IPS DF 4.7 (cell line): ENCODE results near the gene CENPF.

ENCODE experiments used
- DNase-seq: peaks from one replicate; pipeline ENCODE4 v3.0.0-alpha.2; 2013; ENCODE audit warnings: low spot score; ENCODE audit errors: extremely low read depth

CENPF gene

DNA sequence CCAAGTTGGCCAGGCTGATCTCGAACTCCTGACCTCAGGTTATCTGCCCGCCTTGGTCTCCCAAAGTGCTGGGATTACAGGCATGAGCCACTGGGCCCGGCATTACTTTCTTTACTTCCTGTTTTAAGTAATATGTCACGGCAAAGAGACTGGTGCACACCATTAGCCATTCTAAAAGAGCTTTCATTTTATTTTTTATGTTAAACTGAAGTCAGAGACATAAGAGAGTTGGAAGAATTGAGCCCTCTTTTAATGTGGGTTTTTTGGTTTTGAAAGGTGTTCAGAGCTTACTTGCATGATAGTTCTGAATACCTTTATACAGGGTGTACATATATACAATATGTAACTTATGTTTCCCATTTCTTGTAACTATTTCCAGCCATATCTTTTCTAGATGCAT, 14.3 kb downstream of the CENPF start:
- no peak for DNase-seq

- DNase-seq, result no peak
Measured at GRCh38 chr1:214617843-214618242, 14.8 kb downstream of the CENPF start.

- no peak for DNase-seq
Measured at GRCh38 chr1:214621236-214621635, 18.2 kb downstream of the CENPF start.

GRCh38 chr1:214623430-214623829, 20.4 kb downstream of the CENPF start:
- DNase-seq, result no peak

- no peak for DNase-seq
Measured at GRCh38 chr1:214632091-214632490, 29.1 kb downstream of the CENPF start.

DNA sequence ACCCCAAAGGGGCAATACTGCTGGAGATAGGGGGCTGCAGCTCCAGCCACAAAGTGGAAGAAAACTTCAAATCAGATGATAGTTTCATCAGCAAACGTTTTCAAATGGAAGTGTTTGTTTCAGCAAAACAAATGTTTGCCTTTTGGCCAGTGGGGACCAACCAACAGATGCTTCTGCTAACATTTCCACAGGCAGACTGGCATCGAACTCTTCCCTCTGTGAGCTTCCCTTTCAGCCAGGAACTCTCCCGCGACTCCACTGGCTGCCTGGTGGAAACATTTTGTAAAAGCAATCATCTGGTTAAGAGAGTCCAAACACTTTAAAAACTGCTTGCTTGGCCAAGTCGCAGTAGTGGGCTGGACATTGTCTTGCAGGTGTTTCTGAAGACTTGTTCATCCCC, 30.7 kb downstream of the CENPF start:
- no peak for DNase-seq

DNA sequence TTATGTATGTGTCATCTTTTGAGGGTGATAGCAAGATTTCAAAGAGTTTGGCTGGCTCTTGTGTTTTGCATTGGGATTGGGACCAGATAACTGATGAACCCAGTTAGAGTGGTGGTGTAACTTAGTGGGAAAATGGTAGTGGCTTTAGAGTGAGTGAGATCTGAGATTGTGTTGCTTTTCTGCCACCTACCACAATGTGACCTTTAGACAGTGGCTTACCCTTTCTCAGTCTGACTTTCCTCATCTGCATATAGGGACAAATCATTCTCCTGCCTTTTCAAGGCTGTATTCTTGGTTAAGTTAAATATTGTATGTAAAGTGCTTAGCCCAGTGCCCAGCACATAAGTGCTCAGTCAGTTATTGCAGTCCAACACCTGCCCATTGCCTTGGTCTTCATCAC, 31.3 kb downstream of the CENPF start:
- DNase-seq, result no peak

GRCh38 chr1:214635086-214635485, 32.1 kb downstream of the CENPF start:
- DNase-seq, result no peak

DNA sequence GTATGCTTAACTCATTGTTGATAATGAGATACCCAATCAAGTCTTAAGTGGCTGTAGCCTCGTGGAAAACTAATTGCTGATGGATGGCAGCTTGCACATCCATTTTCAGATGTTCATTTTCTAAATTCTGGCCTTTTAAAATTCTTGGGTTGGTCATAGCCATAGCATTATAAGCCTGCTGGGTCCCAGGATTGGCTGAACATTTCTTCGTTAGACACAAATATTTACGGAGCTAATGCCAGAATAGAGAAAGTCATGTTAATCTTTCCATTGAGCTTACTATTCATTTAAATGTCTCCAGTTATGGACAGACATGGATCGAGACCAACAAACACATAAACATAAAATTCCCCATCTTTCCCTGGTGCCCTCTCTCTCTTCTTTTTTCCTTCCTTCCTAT, 32.5 kb downstream of the CENPF start:
- no peak for DNase-seq

GRCh38 chr1:214636436-214636835, 33.4 kb downstream of the CENPF start:
- no peak for DNase-seq

DNA sequence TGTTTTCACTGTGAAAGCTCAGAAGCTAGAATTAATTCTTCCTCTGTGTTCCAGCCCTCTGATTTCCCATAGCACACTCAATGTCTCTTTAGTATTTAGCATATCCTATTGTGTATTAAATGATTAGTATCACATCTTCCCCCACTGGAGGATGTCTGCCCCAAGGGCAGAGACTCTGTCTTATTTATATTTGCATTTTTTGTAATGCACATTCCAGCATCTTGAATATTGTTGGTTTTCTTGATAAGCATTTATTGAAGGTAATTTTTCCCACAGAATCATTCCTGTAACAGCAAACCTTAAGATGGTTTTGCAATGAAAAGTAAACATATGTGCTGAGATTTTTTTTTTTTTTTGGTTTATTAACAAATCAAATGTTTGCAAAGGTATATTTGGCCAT, 34.1 kb downstream of the CENPF start:
- DNase-seq, result no peak

DNA sequence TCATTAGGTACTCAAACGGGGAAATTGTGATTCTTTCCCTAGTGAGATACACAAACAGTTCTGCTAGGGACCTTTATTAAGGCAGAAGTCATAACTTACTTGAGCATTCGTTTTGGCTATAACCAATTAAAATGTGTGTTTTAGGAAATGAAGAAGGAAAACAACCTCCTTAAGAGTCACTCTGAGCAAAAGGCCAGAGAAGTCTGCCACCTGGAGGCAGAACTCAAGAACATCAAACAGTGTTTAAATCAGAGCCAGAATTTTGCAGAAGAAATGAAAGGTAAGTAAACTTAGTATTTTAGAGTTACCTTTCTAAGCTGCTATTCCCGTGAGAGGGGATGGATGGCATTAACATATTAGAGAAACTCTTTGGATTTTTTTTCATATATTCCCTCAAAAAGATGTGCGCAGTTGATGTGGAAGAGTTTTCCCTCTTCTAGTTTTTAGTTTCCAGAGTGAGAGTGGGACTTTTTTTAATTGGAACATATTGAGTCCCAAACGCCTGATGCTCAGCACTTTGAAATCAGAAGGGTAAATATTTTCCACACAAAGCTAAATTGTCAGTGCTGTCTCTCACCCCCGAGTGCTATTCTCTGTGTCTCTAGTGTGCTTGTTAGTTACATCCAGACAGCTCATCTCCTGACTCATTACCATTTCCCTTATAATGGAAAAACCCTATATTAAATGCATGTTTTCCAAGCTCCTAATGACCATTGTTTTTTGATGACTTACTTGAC, 34.9 kb downstream of the CENPF start:
- peak; percentile 11 for DNase-seq

- no peak for DNase-seq
Measured at GRCh38 chr1:214638459-214638807, 35.4 kb downstream of the CENPF start.

DNA sequence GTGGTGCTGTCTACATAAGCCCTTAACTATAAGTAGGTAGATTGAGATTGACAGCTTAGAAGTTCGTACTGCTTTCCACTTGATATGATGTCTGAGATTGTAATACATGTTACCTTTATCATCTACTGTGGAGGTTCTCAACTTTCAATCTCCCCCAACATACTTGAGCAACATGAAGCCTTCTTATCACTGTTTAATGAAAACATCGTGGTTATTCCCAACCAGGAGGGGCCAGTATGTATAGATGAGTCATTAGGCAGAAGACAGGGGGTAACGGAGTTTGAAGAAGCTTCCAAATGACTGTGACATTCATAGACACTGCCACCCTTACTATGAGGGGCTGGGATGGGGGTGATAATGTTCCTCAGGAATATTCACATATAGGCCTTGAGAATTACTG, 36.0 kb downstream of the CENPF start:
- DNase-seq, result no peak

- DNase-seq, result no peak
Measured at GRCh38 chr1:214640431-214641213, 37.6 kb downstream of the CENPF start.

DNA sequence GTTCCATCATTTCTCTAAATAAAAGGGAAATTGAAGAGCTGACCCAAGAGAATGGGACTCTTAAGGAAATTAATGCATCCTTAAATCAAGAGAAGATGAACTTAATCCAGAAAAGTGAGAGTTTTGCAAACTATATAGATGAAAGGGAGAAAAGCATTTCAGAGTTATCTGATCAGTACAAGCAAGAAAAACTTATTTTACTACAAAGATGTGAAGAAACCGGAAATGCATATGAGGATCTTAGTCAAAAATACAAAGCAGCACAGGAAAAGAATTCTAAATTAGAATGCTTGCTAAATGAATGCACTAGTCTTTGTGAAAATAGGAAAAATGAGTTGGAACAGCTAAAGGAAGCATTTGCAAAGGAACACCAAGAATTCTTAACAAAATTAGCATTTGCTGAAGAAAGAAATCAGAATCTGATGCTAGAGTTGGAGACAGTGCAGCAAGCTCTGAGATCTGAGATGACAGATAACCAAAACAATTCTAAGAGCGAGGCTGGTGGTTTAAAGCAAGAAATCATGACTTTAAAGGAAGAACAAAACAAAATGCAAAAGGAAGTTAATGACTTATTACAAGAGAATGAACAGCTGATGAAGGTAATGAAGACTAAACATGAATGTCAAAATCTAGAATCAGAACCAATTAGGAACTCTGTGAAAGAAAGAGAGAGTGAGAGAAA, 38.4 kb downstream of the CENPF start:
- no peak for DNase-seq

- DNase-seq, result no peak
Measured at GRCh38 chr1:214643030-214643429, 40.0 kb downstream of the CENPF start.

- DNase-seq, result no peak
Measured at GRCh38 chr1:214645712-214646111, 42.7 kb downstream of the CENPF start.

GRCh38 chr1:214648801-214649200, 45.8 kb downstream of the CENPF start:
- no peak for DNase-seq

- no peak for DNase-seq
Measured at GRCh38 chr1:214649607-214650006, 46.6 kb downstream of the CENPF start.

DNA sequence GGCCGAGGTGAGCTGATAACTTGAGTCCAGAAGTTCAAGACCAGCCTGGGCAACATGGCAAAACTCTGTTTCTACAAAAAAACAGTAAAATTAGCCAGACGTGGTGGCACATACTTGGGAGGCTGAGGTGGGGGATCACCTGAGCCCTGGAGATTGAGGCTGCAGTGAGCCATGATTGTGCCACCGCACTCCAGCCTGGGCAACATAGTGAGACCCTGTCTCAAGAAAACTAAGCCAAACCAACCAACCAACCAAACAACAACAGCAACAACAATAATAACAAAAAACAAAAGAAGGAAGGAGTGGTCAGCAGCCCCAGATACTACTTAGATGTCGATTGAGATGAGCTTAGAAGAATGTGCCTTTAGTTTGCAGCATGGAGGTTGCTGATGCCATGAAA, 47.7 kb downstream of the CENPF start:
- DNase-seq, result no peak

GRCh38 chr1:214657299-214657698, 54.3 kb downstream of the CENPF start:
- DNase-seq, result no peak

DNA sequence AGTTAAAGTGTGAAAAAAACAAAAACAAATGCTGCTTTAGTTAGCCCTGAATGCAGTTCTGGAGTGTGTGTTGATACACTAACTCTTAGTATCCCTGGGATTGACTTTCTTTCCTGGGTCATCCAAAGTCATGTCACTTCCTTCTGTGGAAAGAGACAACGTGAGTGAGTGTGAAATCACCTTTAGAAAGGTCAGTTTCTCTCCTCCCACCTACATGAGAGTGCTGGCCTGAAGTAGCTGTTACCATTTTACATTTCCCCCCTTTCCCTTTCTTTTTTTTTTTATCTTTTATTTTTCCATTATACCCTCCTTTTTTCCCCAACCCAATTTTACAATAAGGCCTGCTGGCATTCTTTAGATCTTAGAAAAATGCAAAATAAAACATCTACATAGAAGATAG, 55.2 kb downstream of the CENPF start:
- DNase-seq, result no peak
